ENCODE data around the gene HIGD2A.

GRCh38 chr5:176394881-176395675 lies 6.5 kb downstream of the HIGD2A start:
- TF ChIP-seq BHLHE40 (IDR thresholded peaks at IDR 0.05; ENCODE audit: low read length) (no peak), MAFG (tag; conservative IDR thresholded peaks at IDR 0.05) (no peak), MLLT1 (IDR thresholded peaks at IDR 0.05) (no peak), JUN (IDR thresholded peaks at IDR 0.05; ENCODE audit: borderline replicate concordance, low read depth, low read length) (no peak), JUN (CRISPR knock-in tag; IDR thresholded peaks at IDR 0.05; ENCODE audit: borderline replicate concordance) (no peak)
